Neural cell (in vitro differentiated cells): ENCODE measurements around the gene PHACTR4.

Experiments
- MXI1 ChIP-seq: fragments of 450-650 bp; conservative IDR thresholded peaks from 2 replicates; pipeline ENCODE4 v1.6.1; 2014; ENCODE audit warnings: antibody characterized with exemption, mild to moderate bottlenecking; ENCODE audit not compliant: poor library complexity, severe bottlenecking
- POLR2AphosphoS5 ChIP-seq: IDR thresholded peaks from 2 replicates; pipeline ENCODE4 v1.6.1; 2012
- TF ChIP-seq, protein P1 (sequence below): IDR thresholded peaks from 2 replicates; pipeline ENCODE4 v1.6.1; 2012; ENCODE audit warnings: borderline replicate concordance
- TF ChIP-seq, protein P2 (sequence below): fragments of 450-650 bp; IDR thresholded peaks from 2 replicates; pipeline ENCODE4 v1.5.1; 2014; ENCODE audit warnings: antibody characterized with exemption, mild to moderate bottlenecking, moderate library complexity; ENCODE audit not compliant: poor library complexity, severe bottlenecking

DNA sequence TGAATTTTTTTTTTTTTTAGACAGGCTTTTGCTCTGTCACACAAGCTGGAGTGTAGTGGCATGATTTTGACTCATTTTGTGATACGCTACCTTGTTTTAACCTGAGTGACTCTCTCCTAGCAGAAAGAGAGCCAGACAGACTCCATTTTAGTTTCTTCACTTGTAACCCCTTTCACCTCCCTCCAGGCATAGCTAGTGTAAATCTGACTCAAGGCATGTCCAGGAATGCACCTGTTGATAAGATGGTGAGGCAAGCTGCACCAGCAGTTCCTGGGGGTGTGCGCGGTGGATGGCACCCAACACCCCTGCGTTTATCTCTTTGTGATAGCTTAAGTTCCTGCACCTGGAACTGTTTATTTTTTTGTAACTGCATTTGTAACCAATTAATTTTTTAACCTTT is 4.7 kb upstream of the PHACTR4 start:
- TF ChIP-seq POLR2AphosphoS5: no peak
- TF ChIP-seq, protein P1, sequence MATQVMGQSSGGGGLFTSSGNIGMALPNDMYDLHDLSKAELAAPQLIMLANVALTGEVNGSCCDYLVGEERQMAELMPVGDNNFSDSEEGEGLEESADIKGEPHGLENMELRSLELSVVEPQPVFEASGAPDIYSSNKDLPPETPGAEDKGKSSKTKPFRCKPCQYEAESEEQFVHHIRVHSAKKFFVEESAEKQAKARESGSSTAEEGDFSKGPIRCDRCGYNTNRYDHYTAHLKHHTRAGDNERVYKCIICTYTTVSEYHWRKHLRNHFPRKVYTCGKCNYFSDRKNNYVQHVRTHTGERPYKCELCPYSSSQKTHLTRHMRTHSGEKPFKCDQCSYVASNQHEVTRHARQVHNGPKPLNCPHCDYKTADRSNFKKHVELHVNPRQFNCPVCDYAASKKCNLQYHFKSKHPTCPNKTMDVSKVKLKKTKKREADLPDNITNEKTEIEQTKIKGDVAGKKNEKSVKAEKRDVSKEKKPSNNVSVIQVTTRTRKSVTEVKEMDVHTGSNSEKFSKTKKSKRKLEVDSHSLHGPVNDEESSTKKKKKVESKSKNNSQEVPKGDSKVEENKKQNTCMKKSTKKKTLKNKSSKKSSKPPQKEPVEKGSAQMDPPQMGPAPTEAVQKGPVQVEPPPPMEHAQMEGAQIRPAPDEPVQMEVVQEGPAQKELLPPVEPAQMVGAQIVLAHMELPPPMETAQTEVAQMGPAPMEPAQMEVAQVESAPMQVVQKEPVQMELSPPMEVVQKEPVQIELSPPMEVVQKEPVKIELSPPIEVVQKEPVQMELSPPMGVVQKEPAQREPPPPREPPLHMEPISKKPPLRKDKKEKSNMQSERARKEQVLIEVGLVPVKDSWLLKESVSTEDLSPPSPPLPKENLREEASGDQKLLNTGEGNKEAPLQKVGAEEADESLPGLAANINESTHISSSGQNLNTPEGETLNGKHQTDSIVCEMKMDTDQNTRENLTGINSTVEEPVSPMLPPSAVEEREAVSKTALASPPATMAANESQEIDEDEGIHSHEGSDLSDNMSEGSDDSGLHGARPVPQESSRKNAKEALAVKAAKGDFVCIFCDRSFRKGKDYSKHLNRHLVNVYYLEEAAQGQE: no peak
- TF ChIP-seq, protein P2, sequence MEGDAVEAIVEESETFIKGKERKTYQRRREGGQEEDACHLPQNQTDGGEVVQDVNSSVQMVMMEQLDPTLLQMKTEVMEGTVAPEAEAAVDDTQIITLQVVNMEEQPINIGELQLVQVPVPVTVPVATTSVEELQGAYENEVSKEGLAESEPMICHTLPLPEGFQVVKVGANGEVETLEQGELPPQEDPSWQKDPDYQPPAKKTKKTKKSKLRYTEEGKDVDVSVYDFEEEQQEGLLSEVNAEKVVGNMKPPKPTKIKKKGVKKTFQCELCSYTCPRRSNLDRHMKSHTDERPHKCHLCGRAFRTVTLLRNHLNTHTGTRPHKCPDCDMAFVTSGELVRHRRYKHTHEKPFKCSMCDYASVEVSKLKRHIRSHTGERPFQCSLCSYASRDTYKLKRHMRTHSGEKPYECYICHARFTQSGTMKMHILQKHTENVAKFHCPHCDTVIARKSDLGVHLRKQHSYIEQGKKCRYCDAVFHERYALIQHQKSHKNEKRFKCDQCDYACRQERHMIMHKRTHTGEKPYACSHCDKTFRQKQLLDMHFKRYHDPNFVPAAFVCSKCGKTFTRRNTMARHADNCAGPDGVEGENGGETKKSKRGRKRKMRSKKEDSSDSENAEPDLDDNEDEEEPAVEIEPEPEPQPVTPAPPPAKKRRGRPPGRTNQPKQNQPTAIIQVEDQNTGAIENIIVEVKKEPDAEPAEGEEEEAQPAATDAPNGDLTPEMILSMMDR: no peak
- no peak for TF ChIP-seq MXI1
